Neural progenitor cell (in vitro differentiated cells): Measurements from ENCODE around the gene MTREX.

Source experiments
- CTCF ChIP-seq: fragments of 200-600 bp; sonication (generic); IDR thresholded peaks from 2 replicates; pipeline ENCODE4 v1.5.1; 2017; ENCODE audit warnings: antibody characterized with exemption, mild to moderate bottlenecking
- EZH2 ChIP-seq: fragments of 200-600 bp; sonication (generic); IDR thresholded peaks from 2 replicates; pipeline ENCODE4 v1.6.1; 2017; ENCODE audit warnings: antibody characterized with exemption, mild to moderate bottlenecking, moderate library complexity
- EZH2phosphoT487 ChIP-seq: fragments of 200-600 bp; sonication (generic); IDR thresholded peaks from 2 replicates; pipeline ENCODE4 v1.6.1; 2017; ENCODE audit warnings: antibody characterized with exemption

DNA sequence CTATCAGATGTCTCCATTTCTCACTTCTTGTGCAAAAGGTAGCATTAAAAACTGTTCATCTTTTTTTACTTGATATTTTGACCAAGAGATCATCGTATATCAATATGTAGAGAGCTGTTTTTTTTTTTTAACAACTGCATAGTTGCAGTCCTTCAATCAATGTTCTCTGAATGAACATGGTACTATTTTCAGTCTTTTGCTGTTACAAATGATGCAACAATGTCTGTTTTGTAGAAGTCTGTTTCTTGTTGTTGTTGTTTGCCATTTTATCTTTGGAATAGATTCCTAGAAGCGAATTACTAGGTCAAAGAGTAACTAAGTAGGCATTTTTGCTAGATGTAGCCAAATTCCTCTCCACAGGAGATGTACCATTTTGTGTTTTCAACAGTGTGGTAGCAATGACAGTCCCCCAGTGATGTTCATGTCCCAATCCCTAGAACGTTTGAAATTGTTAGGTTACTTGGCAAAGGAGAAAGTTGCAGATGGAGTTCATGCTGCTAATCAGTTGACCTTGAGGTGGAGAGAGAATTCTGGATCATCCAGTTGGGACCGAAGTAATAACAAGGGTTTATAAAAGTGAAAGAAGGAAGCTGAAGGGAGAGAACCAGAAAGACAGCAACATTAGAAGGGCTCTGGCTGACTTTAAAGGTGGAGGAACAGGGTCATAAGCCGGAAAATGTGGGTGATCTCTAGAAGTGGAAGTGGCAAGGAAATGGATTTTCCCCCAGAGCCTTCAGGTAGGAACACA lies 6.3 kb downstream of the MTREX start:
- TF ChIP-seq CTCF = no peak
- no peak for TF ChIP-seq EZH2phosphoT487
- no peak for TF ChIP-seq EZH2
